Prostate gland (tissue), 2 donors: ENCODE measurements around the gene FCHSD2.
"Not testable (repeated sequence)": the region's sequence is repeated elsewhere in the genome, so short reads cannot be mapped to it uniquely, and the experiment has no call there.

Experiments
- POLR2AphosphoS5 ChIP-seq: sonication (generic); formaldehyde crosslinking; IDR thresholded peaks from one replicate; pipeline ENCODE4 v1.6.1; 2017; ENCODE audit warnings: antibody characterized with exemption
- TF ChIP-seq, protein P1 (sequence below), 4 experiments: fragments of 200-600 bp in 2 of 4; fragments of 450-650 bp in 2 of 4; sonication (generic) in 2 of 4; IDR thresholded peaks; 1 replicate in 3 of 4; 2 replicates in 1 of 4; pipeline ENCODE4 v1.5.1; 2016 to 2019; ENCODE audit warnings: antibody characterized with exemption in 4 of 4, mild to moderate bottlenecking in 2 of 4, moderate library complexity in 2 of 4

DNA sequence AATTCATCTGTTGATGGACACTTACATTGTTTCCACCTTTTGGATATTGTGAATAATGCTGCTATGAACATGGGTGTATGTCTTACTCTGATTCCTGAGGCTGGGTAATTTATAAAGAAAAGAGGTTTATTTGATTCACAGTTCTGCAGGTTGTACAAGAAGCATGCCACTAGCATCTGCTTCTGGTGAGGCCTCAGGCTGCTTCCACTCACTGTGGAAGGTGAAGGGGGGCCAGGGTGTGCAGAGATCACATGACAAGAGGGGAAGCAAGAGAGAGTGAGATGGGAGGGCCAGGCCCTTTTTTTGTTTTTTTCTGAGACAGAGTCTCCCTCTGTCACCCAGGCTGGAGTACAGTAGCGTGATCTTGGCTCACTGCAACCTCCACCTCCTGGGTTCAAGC is 335.7 kb downstream of the FCHSD2 start:
- TF ChIP-seq, protein P1, sequence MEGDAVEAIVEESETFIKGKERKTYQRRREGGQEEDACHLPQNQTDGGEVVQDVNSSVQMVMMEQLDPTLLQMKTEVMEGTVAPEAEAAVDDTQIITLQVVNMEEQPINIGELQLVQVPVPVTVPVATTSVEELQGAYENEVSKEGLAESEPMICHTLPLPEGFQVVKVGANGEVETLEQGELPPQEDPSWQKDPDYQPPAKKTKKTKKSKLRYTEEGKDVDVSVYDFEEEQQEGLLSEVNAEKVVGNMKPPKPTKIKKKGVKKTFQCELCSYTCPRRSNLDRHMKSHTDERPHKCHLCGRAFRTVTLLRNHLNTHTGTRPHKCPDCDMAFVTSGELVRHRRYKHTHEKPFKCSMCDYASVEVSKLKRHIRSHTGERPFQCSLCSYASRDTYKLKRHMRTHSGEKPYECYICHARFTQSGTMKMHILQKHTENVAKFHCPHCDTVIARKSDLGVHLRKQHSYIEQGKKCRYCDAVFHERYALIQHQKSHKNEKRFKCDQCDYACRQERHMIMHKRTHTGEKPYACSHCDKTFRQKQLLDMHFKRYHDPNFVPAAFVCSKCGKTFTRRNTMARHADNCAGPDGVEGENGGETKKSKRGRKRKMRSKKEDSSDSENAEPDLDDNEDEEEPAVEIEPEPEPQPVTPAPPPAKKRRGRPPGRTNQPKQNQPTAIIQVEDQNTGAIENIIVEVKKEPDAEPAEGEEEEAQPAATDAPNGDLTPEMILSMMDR (IDR thresholded peaks at IDR 0.05) = not testable (repeated sequence)
- not testable (repeated sequence) for TF ChIP-seq POLR2AphosphoS5
